ENCODE measurements around the gene TMEM144. TPM values are rescaled to one million over a fixed set of nuclear protein-coding genes. Genes with fewer than 3 reads are reported as not detected.
"Not testable (repeated sequence)": the region's sequence is repeated elsewhere in the genome, so short reads cannot be mapped to it uniquely, and the experiment has no call there.

Gene TMEM144
- total RNA-seq, 1 donor from 2014 or later, result 4.0 TPM

GRCh38 chr4:158219623-158220022 lies 9.3 kb downstream of the TMEM144 start:
- Histone ChIP-seq H3K27ac (no peak overlapping the region), H3K4me3 (no peak overlapping the region), H3K4me1 (peaks cover 0 to 16% of the 10 kb centered on the region in 2 donors), H3K9me3 (no peaks in the 10 kb centered on the region), H3K36me3 (peaks cover 0 to 30% of the 10 kb centered on the region in 2 donors), H3K27me3 (no peaks in the 10 kb centered on the region)
- no peak for TF ChIP-seq CTCF (IDR thresholded peaks at IDR 0.05)
- intact Hi-C loops (cut with DNase I), result no loop called here
- DNase-seq (ENCODE audit: low spot score in 2 of 2), result no peak

GRCh38 chr4:158224318-158224717 lies 14.0 kb downstream of the TMEM144 start:
- intact Hi-C loops (cut with DNase I); H3K4me1 ChIP-seq; H3K27ac ChIP-seq; H3K9me3 ChIP-seq; H3K27me3 ChIP-seq; DNase-seq (ENCODE audit: low spot score in 2 of 2); H3K4me3 ChIP-seq: not testable (repeated sequence)
- peaks cover 0 to 34% of the 10 kb centered on the region in 2 donors for H3K36me3 ChIP-seq

- H3K9me3 ChIP-seq; H3K27me3 ChIP-seq; intact Hi-C loops (cut with DNase I); DNase-seq (ENCODE audit: low spot score in 2 of 2); H3K4me3 ChIP-seq; H3K4me1 ChIP-seq; H3K27ac ChIP-seq: not testable (repeated sequence)
- peaks cover 0 to 34% of the 10 kb centered on the region in 2 donors for H3K36me3 ChIP-seq
These were observed 14.7 kb downstream of the TMEM144 start for GRCh38 chr4:158224999-158225398.

- H3K36me3 ChIP-seq, result peaks cover 0 to 16% of the 10 kb centered on the region in 2 donors
- DNase-seq (ENCODE audit: low spot score in 2 of 2); H3K4me3 ChIP-seq; H3K4me1 ChIP-seq; H3K9me3 ChIP-seq; H3K27ac ChIP-seq; H3K27me3 ChIP-seq; intact Hi-C loops (cut with DNase I): not testable (repeated sequence)
These were observed 17.6 kb downstream of the TMEM144 start for GRCh38 chr4:158227880-158228279.

- not testable (repeated sequence) for H3K4me1 ChIP-seq
These were observed 18.1 kb downstream of the TMEM144 start for GRCh38 chr4:158228399-158228798.

GRCh38 chr4:158229768-158230167 lies 19.5 kb downstream of the TMEM144 start:
- Histone ChIP-seq H3K9me3 (no peaks in the 10 kb centered on the region), H3K27ac (no peak overlapping the region), H3K4me3 (no peak overlapping the region), H3K4me1 (no peaks in the 10 kb centered on the region), H3K27me3 (no peaks in the 10 kb centered on the region), H3K36me3 (peaks cover 0 to 12% of the 10 kb centered on the region in 2 donors)
- no peak for DNase-seq (ENCODE audit: low spot score in 2 of 2)
- intact Hi-C loops (cut with DNase I), result no loop called here
- no peak for TF ChIP-seq CTCF (IDR thresholded peaks at IDR 0.05)

More at GRCh38 chr4:158228399-158228798, 18.1 kb downstream of the TMEM144 start:
- H3K27ac ChIP-seq; intact Hi-C loops (cut with DNase I); H3K9me3 ChIP-seq; DNase-seq (ENCODE audit: low spot score in 2 of 2); H3K4me3 ChIP-seq; H3K27me3 ChIP-seq: not testable (repeated sequence)
- H3K36me3 ChIP-seq, result peaks cover 0 to 14% of the 10 kb centered on the region in 2 donors

- Histone ChIP-seq H3K4me1 (peaks cover 0 to 6% of the 10 kb centered on the region in 2 donors), H3K4me3 (no peak overlapping the region), H3K27ac (peak overlapping the region in 1 of 2 donors; percentile 0), H3K9me3 (no peaks in the 10 kb centered on the region), H3K27me3 (no peaks in the 10 kb centered on the region), H3K36me3 (peaks cover 0 to 19% of the 10 kb centered on the region in 2 donors)
- intact Hi-C loops (cut with DNase I), result no loop called here
- TF ChIP-seq CTCF (IDR thresholded peaks at IDR 0.05), result no peak
- no peak for DNase-seq (ENCODE audit: low spot score in 2 of 2)
These were observed 24.4 kb downstream of the TMEM144 start for GRCh38 chr4:158234671-158235070.

Data from ascending aorta (tissue), 2 donors.